Fibroblast of lung (primary cell): ENCODE measurements around the gene PTGDS. TPM values are rescaled to one million over a fixed set of nuclear protein-coding genes. Genes with fewer than 3 reads are reported as not detected.

Source experiments
- DNase-seq, 2 donors: peaks; one replicate each; pipeline versions ENCODE4 v3.0.0 to v3.0.0-alpha.2; 2010; ENCODE audit warnings: low read depth in 2 of 2
- H2AFZ ChIP-seq: 2 replicates; pipeline ENCODE4 v1.5.1; 2012; ENCODE audit warnings: low read length, control low read depth, inconsistent platforms
- H3K27ac ChIP-seq: 2 replicates; pipeline ENCODE4 v1.5.1; 2011; ENCODE audit warnings: low read length, control low read depth; ENCODE audit not compliant: insufficient read depth
- H3K27me3 ChIP-seq: 2 replicates; pipeline ENCODE4 v1.5.1; 2011; ENCODE audit warnings: mild to moderate bottlenecking, low read length; ENCODE audit not compliant: control insufficient read depth, insufficient read depth
- H3K36me3 ChIP-seq: 2 replicates; pipeline ENCODE4 v1.5.1; 2011; ENCODE audit warnings: low read length; ENCODE audit not compliant: control insufficient read depth, insufficient read depth
- H3K4me1 ChIP-seq: 2 replicates; pipeline ENCODE4 v1.5.1; 2011; ENCODE audit warnings: low read length; ENCODE audit not compliant: control insufficient read depth, insufficient read depth; ENCODE audit errors: extremely low read depth
- H3K4me2 ChIP-seq: 2 replicates; pipeline ENCODE4 v1.5.1; 2011; ENCODE audit warnings: low read length, control low read depth; ENCODE audit not compliant: insufficient read depth; ENCODE audit errors: extremely low read depth
- H3K4me3 ChIP-seq, 4 experiments: fragments of 200-600 bp in 1 of 4; sonication (generic) in 1 of 4; replicated peaks in 1 of 4; 2 replicates each; pipeline ENCODE4 v1.5.1; 2011 to 2016; ENCODE audit warnings: low read length in 4 of 4, low read depth in 3 of 4, mild to moderate bottlenecking in 3 of 4, control low read depth in 2 of 4, inconsistent platforms in 1 of 4, mixed read lengths in 1 of 4; ENCODE audit not compliant: insufficient read depth in 1 of 4; ENCODE audit errors: control extremely low read depth in 1 of 4
- H3K79me2 ChIP-seq: 2 replicates; pipeline ENCODE4 v1.5.1; 2012; ENCODE audit warnings: mild to moderate bottlenecking, low read length, inconsistent platforms; ENCODE audit not compliant: control insufficient read depth, insufficient read depth
- H3K9ac ChIP-seq: 2 replicates; pipeline ENCODE4 v1.5.1; 2011; ENCODE audit warnings: mild to moderate bottlenecking, low read length, control low read depth; ENCODE audit not compliant: insufficient read depth
- H3K9me3 ChIP-seq: 2 replicates; pipeline ENCODE4 v1.5.1; 2012; ENCODE audit warnings: low read depth, low read length; ENCODE audit not compliant: control insufficient read depth, insufficient read depth
- H4K20me1 ChIP-seq: 2 replicates; pipeline ENCODE4 v1.5.1; 2011; ENCODE audit warnings: low read length; ENCODE audit not compliant: control insufficient read depth, insufficient read depth; ENCODE audit errors: extremely low read depth
- CTCF ChIP-seq, 2 donors: IDR thresholded peaks in 1 of 2; conservative IDR thresholded peaks in 1 of 2; 1 replicate in 1 of 2; 2 replicates in 1 of 2; pipeline ENCODE4 v1.5.1; 2011 to 2012; ENCODE audit warnings: low read length in 2 of 2, control low read depth in 1 of 2, inconsistent platforms in 1 of 2, low read depth in 1 of 2, mild to moderate bottlenecking in 1 of 2
- EZH2 ChIP-seq: IDR thresholded peaks from 2 replicates; pipeline ENCODE4 v1.5.1; 2012; ENCODE audit warnings: low read length, control low read depth, mild to moderate bottlenecking; ENCODE audit errors: missing control alignments
- polyA plus RNA-seq, 2 donors: library from polyadenylated mRNA; depleted of rRNA in 1 of 2; stranded (reverse) in 1 of 2; unstranded in 1 of 2; fragments of >200 nt; gene quantifications; 2 replicates each; pipeline ENCODE4 v1.2.1, GENCODE V29; 2011 to 2012; ENCODE audit warnings: missing spikeins in 1 of 2
- total RNA-seq: library from RNA; depleted of rRNA; stranded (reverse); fragments of >200 nt; gene quantifications from 2 replicates; pipeline ENCODE4 v1.2.1, GENCODE V29; 2014

PTGDS gene
- total and polyA plus RNA-seq, 2 donors (not counting 1 experiment from before 2014, with no cell fraction given) = 4.9 to 90.3 TPM

DNA sequence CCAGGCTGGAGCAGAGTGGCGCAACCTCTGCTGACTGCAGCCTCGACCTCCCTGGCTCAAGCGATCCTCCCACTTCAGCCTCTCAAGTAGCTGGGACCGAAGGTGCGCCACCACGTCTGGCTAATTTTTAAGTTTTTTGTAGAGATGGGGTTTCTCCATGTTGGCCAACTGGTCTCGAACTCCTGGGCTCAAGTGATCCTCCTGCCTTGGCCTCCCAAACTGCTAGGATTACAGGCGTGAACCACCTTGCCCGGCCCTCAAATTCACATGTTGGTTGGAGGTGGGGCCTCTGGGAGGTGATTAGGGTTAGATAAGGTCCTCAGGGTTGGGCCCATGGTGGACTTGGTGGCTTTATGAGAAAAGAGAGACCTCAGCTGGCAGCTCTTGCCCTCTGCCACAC is 15.1 kb upstream of the PTGDS start:
- H3K27ac ChIP-seq = no peak overlapping the region
- DNase-seq = no peak
- peaks cover 4% of the 10 kb centered on the region for H3K27me3 ChIP-seq
- H3K4me1 ChIP-seq = no peaks in the 10 kb centered on the region
- no peak overlapping the region for H3K4me2 ChIP-seq
- no peaks in the 10 kb centered on the region for H3K79me2 ChIP-seq
- no peaks in the 10 kb centered on the region for H3K9me3 ChIP-seq
- H3K9ac ChIP-seq = no peak overlapping the region
- no peaks in the 10 kb centered on the region for H3K36me3 ChIP-seq
- no peak overlapping the region for H2AFZ ChIP-seq
- H4K20me1 ChIP-seq = no peaks in the 10 kb centered on the region
- no peak for TF ChIP-seq EZH2
- TF ChIP-seq CTCF (conservative IDR thresholded peaks at IDR 0.05 in 1 of 2, IDR thresholded peaks at IDR 0.05 in 1 of 2; ENCODE audit: low read depth in 1 of 2, low read length in 2 of 2) = no peak
- no peak overlapping the region for H3K4me3 ChIP-seq

GRCh38 chr9:136962701-136963248 is 14.5 kb upstream of the PTGDS start:
- H3K4me1 ChIP-seq = no peaks in the 10 kb centered on the region
- DNase-seq = no peak
- H4K20me1 ChIP-seq = no peaks in the 10 kb centered on the region
- no peaks in the 10 kb centered on the region for H3K79me2 ChIP-seq
- H3K4me2 ChIP-seq = no peak overlapping the region
- H3K27me3 ChIP-seq = peaks cover 4% of the 10 kb centered on the region
- no peak overlapping the region for H3K27ac ChIP-seq
- no peak overlapping the region for H3K9ac ChIP-seq
- H3K36me3 ChIP-seq = no peaks in the 10 kb centered on the region
- no peak overlapping the region for H2AFZ ChIP-seq
- no peak overlapping the region for H3K4me3 ChIP-seq
- TF ChIP-seq EZH2 (no peak), CTCF (conservative IDR thresholded peaks at IDR 0.05 in 1 of 2, IDR thresholded peaks at IDR 0.05 in 1 of 2; ENCODE audit: low read depth in 1 of 2, low read length in 2 of 2) (no peak)
- H3K9me3 ChIP-seq = no peaks in the 10 kb centered on the region

- no peaks in the 10 kb centered on the region for H4K20me1 ChIP-seq
- TF ChIP-seq EZH2 (no peak), CTCF (conservative IDR thresholded peaks at IDR 0.05 in 1 of 2, IDR thresholded peaks at IDR 0.05 in 1 of 2; ENCODE audit: low read depth in 1 of 2, low read length in 2 of 2) (no peak)
- peaks cover 4% of the 10 kb centered on the region for H3K27me3 ChIP-seq
- no peak for DNase-seq
- no peaks in the 10 kb centered on the region for H3K79me2 ChIP-seq
- no peaks in the 10 kb centered on the region for H3K36me3 ChIP-seq
- no peak overlapping the region for H3K9ac ChIP-seq
- no peaks in the 10 kb centered on the region for H3K9me3 ChIP-seq
- no peak overlapping the region for H2AFZ ChIP-seq
- H3K4me1 ChIP-seq = no peaks in the 10 kb centered on the region
- H3K4me3 ChIP-seq = no peak overlapping the region
- H3K27ac ChIP-seq = no peak overlapping the region
- no peak overlapping the region for H3K4me2 ChIP-seq
These were observed 14.0 kb upstream of the PTGDS start for GRCh38 chr9:136963341-136963740.
